Endothelial cell of umbilical vein (primary cell): ENCODE measurements around the gene GFOD1. TPM values are rescaled to one million over a fixed set of nuclear protein-coding genes. Genes with fewer than 3 reads are reported as not detected.
A peak's percentile ranks its signal among the peaks of the same experiment; 100 is the strongest.

ENCODE experiments used
- BruUV-seq: library from RNA; stranded (reverse); fragments of 400-500 nt; replicated peaks from 2 replicates; lab custom pipeline; 2021; lab: Mats Ljungman, UMichigan
- CTCF ChIA-PET: fragments of 300-600, 350-600 bp; sonication (Branson Sonifier 250); formaldehyde crosslinking; loops from one replicate; lab custom pipeline; 2021; ENCODE audit warnings: antibody characterized with exemption, inconsistent platforms; lab: Charles Lee
- POLR2A ChIA-PET: fragments of 300-600, 350-600 bp; sonication (Branson Sonifier 250); formaldehyde crosslinking; loops from one replicate; lab custom pipeline; 2021; ENCODE audit warnings: antibody characterized with exemption, inconsistent platforms; lab: Charles Lee
- DNase-seq: peaks from one replicate; pipeline ENCODE4 v3.0.0-alpha.2; 2011; ENCODE audit warnings: low read depth, low spot score
- FAIRE-seq: peaks from 2 replicates; lab custom pipeline; 2011; peaks lifted over from hg19 to GRCh38; lab: Jason Lieb, UNC
- H2AFZ ChIP-seq: 2 replicates; pipeline ENCODE4 v1.6.0; 2012; ENCODE audit warnings: low read depth, low read length, control low read depth, inconsistent platforms
- H3K27ac ChIP-seq: 2 replicates; pipeline ENCODE4 v1.5.1; 2011; ENCODE audit warnings: low read depth, mild to moderate bottlenecking, control low read depth, low read length, moderate library complexity; ENCODE audit not compliant: insufficient read depth
- H3K27me3 ChIP-seq, 2 experiments: 2 replicates each; pipeline versions ENCODE4 v1.6.0 to v1.6.1; 2011; ENCODE audit warnings: low read length in 2 of 2, mixed read lengths in 1 of 2; ENCODE audit not compliant: control insufficient read depth in 2 of 2, insufficient read depth in 2 of 2
- H3K36me3 ChIP-seq, 2 experiments: 2 replicates in 1 of 2; 3 replicates in 1 of 2; pipeline ENCODE4 v1.5.1; 2011; ENCODE audit warnings: low read length in 2 of 2, mild to moderate bottlenecking in 1 of 2, moderate library complexity in 1 of 2; ENCODE audit not compliant: control insufficient read depth in 2 of 2, insufficient read depth in 2 of 2; ENCODE audit errors: extremely low read depth in 1 of 2
- H3K4me1 ChIP-seq: 3 replicates; pipeline ENCODE4 v1.5.1; 2011; ENCODE audit warnings: mild to moderate bottlenecking, low read length; ENCODE audit not compliant: control insufficient read depth, insufficient read depth; ENCODE audit errors: extremely low read depth
- H3K4me2 ChIP-seq: 2 replicates; pipeline ENCODE4 v1.6.1; 2011; ENCODE audit warnings: low read length, control low read depth, mixed read lengths; ENCODE audit not compliant: insufficient read depth
- H3K4me3 ChIP-seq, 3 experiments: fragments of 200-600 bp in 1 of 3; sonication (generic), shearing (Covaris generic) in 1 of 3; replicated peaks in 1 of 3; 2 replicates each; pipeline ENCODE4 v1.5.1; 2011 to 2016; ENCODE audit warnings: control low read depth in 3 of 3, low read length in 3 of 3, mild to moderate bottlenecking in 2 of 3, inconsistent platforms in 1 of 3, low read depth in 1 of 3, moderate library complexity in 1 of 3; ENCODE audit not compliant: insufficient read depth in 1 of 3
- H3K79me2 ChIP-seq: 2 replicates; pipeline ENCODE4 v1.6.0; 2012; ENCODE audit warnings: low read length, inconsistent platforms; ENCODE audit not compliant: control insufficient read depth, insufficient read depth
- H3K9ac ChIP-seq: replicated peaks from 2 replicates; pipeline ENCODE3; 2011; ENCODE audit warnings: low read length, control low read depth; ENCODE audit not compliant: insufficient read depth; ENCODE audit errors: extremely low read depth
- H3K9me1 ChIP-seq: replicated peaks from 3 replicates; pipeline ENCODE4 v1.6.0; 2011; ENCODE audit warnings: mild to moderate bottlenecking, low read length; ENCODE audit not compliant: control insufficient read depth, insufficient read depth; ENCODE audit errors: extremely low read depth
- H3K9me3 ChIP-seq: replicated peaks from 2 replicates; pipeline ENCODE4 v1.5.1; 2012; ENCODE audit warnings: low read length, inconsistent platforms; ENCODE audit not compliant: control insufficient read depth, insufficient read depth
- H4K20me1 ChIP-seq: replicated peaks from 2 replicates; pipeline ENCODE3; 2011; ENCODE audit warnings: mild to moderate bottlenecking, low read length; ENCODE audit not compliant: control insufficient read depth, insufficient read depth; ENCODE audit errors: extremely low read depth
- EZH2 ChIP-seq: IDR thresholded peaks from 2 replicates; pipeline ENCODE4 v1.6.1; 2012; ENCODE audit warnings: borderline replicate concordance, low read depth, mild to moderate bottlenecking, moderate library complexity, low read length, inconsistent platforms; ENCODE audit not compliant: severe bottlenecking
- FOS ChIP-seq: IDR thresholded peaks from 2 replicates; pipeline ENCODE4 v1.6.1; 2011; ENCODE audit warnings: mild to moderate bottlenecking, low read length, moderate library complexity, borderline replicate concordance; ENCODE audit not compliant: insufficient read depth
- GATA2 ChIP-seq: IDR thresholded peaks from 2 replicates; pipeline ENCODE4 v1.7.0; 2011; ENCODE audit warnings: low read depth, mild to moderate bottlenecking, moderate library complexity, mixed read lengths, low read length; ENCODE audit not compliant: insufficient read length, insufficient read depth
- JUN ChIP-seq: IDR thresholded peaks from 2 replicates; pipeline ENCODE4 v1.6.1; 2011; ENCODE audit warnings: borderline replicate concordance, low read depth; ENCODE audit not compliant: insufficient read length, insufficient read depth
- MYC ChIP-seq: IDR thresholded peaks from one replicate; pipeline ENCODE4 v1.6.1; 2011; ENCODE audit warnings: mild to moderate bottlenecking, low read depth, low read length
- POLR2A ChIP-seq: IDR thresholded peaks from 2 replicates; pipeline ENCODE4 v1.6.1; 2012; ENCODE audit warnings: low read depth, mild to moderate bottlenecking, control low read depth, low read length
- POLR2AphosphoS5 ChIP-seq: IDR thresholded peaks from 2 replicates; pipeline ENCODE4 v1.6.1; 2012; ENCODE audit warnings: low read depth, mild to moderate bottlenecking, control low read depth, low read length, moderate library complexity; ENCODE audit not compliant: insufficient read depth
- dilution Hi-C: fragments of 300-500 bp; cut with MboI; formaldehyde crosslinking; loops from one replicate; pipeline ENCODE4 v1.15.0; 2019; ENCODE audit warnings: low sequenced_read_pairs; ENCODE audit not compliant: extremely low pct_ligation_motif_present
- intact Hi-C: fragments of 100-400 bp; cut with micrococcal nuclease; formaldehyde crosslinking; loops from one replicate; pipeline ENCODE4 v1.10.0; 2022
- polyA plus RNA-seq, 4 experiments: library from polyadenylated mRNA; depleted of rRNA in 3 of 4; stranded (reverse) in 3 of 4; unstranded in 1 of 4; fragments of >200 nt; gene quantifications; 2 replicates each; pipeline versions ENCODE4 v1.2.1 to v1.2.3, GENCODE V29; 2011 to 2012; ENCODE audit warnings: missing spikeins in 1 of 4
- total RNA-seq: library from RNA; stranded (reverse); gene quantifications from 2 replicates; pipeline ENCODE4 v1.2.3, GENCODE V29; 2021
- TF ChIP-seq, protein P1 (sequence below): IDR thresholded peaks from 2 replicates; pipeline ENCODE4 v1.6.1; 2011; ENCODE audit not compliant: insufficient read depth, insufficient read length
- TF ChIP-seq, protein P2 (sequence below), 2 donors: IDR thresholded peaks; 1 replicate in 1 of 2; 2 replicates in 1 of 2; pipeline ENCODE4 v1.5.1; 2011; ENCODE audit warnings: low read length in 2 of 2, mild to moderate bottlenecking in 2 of 2, moderate library complexity in 2 of 2, control low read depth in 1 of 2, inconsistent platforms in 1 of 2, low read depth in 1 of 2; ENCODE audit not compliant: insufficient read depth in 1 of 2; ENCODE audit errors: extremely low read depth in 1 of 2

GFOD1 gene
- total and polyA plus RNA-seq, 2 donors (not counting 3 experiments of a cell fraction or from before 2014, with no cell fraction given): 12.1 to 24.1 TPM

DNA sequence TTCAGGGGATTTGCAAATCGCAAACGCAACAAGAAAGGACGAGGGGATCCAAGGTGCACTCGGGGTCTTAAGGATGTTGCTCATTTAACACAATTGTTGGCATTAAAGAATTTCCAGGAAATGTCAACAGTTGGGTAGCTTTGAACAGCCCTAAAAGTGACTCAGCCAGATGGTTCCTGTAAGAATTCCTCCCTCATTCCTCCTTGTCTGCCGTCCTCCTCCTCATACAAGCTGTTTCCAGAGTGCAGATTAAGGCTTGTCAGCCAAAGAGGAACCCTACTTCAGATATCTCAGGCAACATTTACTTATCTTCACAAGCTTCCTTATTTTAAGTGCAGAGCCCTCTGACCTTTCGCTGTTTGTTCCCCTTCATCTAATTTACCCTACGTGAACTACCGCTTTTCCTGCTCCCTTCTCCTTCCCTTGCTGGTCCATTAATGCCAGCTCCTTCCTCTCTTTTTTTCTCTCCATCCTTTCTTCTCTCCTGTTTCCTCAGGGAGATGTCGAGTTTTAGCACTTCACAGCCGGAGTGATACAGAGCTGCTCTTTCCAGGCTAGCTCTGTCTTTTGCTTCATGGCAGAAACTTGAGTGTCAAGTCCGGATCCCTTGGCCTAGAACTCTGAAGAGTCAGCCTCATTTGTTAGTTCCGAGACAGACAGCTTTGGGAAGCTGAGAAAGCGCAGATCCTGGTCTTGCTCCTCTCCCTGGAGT, 132.9 kb downstream of the GFOD1 start:
- no peaks in the 10 kb centered on the region for H3K36me3 ChIP-seq
- H3K4me3 ChIP-seq: no peak overlapping the region
- peak; percentile 79 for DNase-seq
- FAIRE-seq: peak; percentile 99
- CTCF ChIA-PET: interaction anchor here (0.7 to 2.9 kb wide), 13 partner anchors 14 to 220 kb away, joined by 3 to 21 read pairs (median 4); partner anchors contain the start of genes GFOD1 and SIRT5
- intact Hi-C loops (loop anchor here (1.0 to 2.0 kb wide), 8 partner anchors 18 to 220 kb away; partner anchors contain the start of genes GFOD1 and SIRT5), dilution Hi-C loops (no loop called here)
- no peaks in the 10 kb centered on the region for H3K9me1 ChIP-seq
- peak overlapping the region; percentile 89 for H3K27ac ChIP-seq
- peak overlapping the region; percentile 2 for H2AFZ ChIP-seq
- H3K27me3 ChIP-seq: no peaks in the 10 kb centered on the region
- H3K79me2 ChIP-seq: no peaks in the 10 kb centered on the region
- peak overlapping the region; percentile 68 for H3K9ac ChIP-seq
- H3K4me2 ChIP-seq: peak overlapping the region; percentile 53
- H3K9me3 ChIP-seq: no peaks in the 10 kb centered on the region
- TF ChIP-seq FOS (peak; percentile 85), JUN (peak; percentile 62), GATA2 (peak; percentile 71), POLR2A (peak; percentile 24), POLR2AphosphoS5 (peak; percentile 68), EZH2 (no peak), MYC (no peak)
- TF ChIP-seq, protein P1, sequence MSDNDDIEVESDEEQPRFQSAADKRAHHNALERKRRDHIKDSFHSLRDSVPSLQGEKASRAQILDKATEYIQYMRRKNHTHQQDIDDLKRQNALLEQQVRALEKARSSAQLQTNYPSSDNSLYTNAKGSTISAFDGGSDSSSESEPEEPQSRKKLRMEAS: no peak
- TF ChIP-seq, protein P2, sequence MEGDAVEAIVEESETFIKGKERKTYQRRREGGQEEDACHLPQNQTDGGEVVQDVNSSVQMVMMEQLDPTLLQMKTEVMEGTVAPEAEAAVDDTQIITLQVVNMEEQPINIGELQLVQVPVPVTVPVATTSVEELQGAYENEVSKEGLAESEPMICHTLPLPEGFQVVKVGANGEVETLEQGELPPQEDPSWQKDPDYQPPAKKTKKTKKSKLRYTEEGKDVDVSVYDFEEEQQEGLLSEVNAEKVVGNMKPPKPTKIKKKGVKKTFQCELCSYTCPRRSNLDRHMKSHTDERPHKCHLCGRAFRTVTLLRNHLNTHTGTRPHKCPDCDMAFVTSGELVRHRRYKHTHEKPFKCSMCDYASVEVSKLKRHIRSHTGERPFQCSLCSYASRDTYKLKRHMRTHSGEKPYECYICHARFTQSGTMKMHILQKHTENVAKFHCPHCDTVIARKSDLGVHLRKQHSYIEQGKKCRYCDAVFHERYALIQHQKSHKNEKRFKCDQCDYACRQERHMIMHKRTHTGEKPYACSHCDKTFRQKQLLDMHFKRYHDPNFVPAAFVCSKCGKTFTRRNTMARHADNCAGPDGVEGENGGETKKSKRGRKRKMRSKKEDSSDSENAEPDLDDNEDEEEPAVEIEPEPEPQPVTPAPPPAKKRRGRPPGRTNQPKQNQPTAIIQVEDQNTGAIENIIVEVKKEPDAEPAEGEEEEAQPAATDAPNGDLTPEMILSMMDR (IDR thresholded peaks at IDR 0.05; ENCODE audit: extremely low read depth in 1 of 2, insufficient read depth in 1 of 2, low read depth in 1 of 2, low read length in 2 of 2): no peak
- POLR2A ChIA-PET: interaction anchor here (0.7 to 1.3 kb wide), 2 partner anchors 19 to 220 kb away, joined by 4 read pairs; partner anchors contain the start of gene SIRT5
- H3K4me1 ChIP-seq: peaks cover 28% of the 10 kb centered on the region
- BruUV-seq: TSS peak; percentile 92
- H4K20me1 ChIP-seq: no peaks in the 10 kb centered on the region
